MM.1S (cell line): ENCODE results near the gene BRME1.
"Not testable (repeated sequence)": the region's sequence is repeated elsewhere in the genome, so short reads cannot be mapped to it uniquely, and the experiment has no call there.

ENCODE experiments used
- DNase-seq: peaks from one replicate; pipeline ENCODE4 v3.0.0-alpha.2; 2015
- H2AFZ ChIP-seq: fragments of 300-600 bp; sonication (generic); 2 replicates; pipeline ENCODE4 v1.6.0; 2016; ENCODE audit warnings: antibody characterized with exemption, low read length
- H3F3A ChIP-seq: fragments of 300-600 bp; sonication (generic); 2 replicates; pipeline ENCODE4 v1.6.1; 2016; ENCODE audit warnings: mild to moderate bottlenecking, antibody characterized with exemption, low read length, moderate library complexity, mixed read lengths; ENCODE audit not compliant: insufficient read depth
- H3K27ac ChIP-seq: fragments of 300-600 bp; sonication (generic); 2 replicates; pipeline ENCODE4 v1.5.1; 2016; ENCODE audit warnings: mild to moderate bottlenecking, low read length
- H3K27me3 ChIP-seq: fragments of 300-600 bp; sonication (generic); replicated peaks from 2 replicates; pipeline ENCODE4 v1.6.0; 2016; ENCODE audit warnings: low read length; ENCODE audit not compliant: insufficient read depth
- H3K36me3 ChIP-seq: fragments of 300-600 bp; sonication (generic); replicated peaks from 2 replicates; pipeline ENCODE4 v1.6.1; 2016; ENCODE audit warnings: mild to moderate bottlenecking, low read length, mixed read lengths; ENCODE audit not compliant: insufficient read depth
- H3K4me1 ChIP-seq: fragments of 300-600 bp; sonication (generic); 2 replicates; pipeline ENCODE4 v1.6.1; 2016; ENCODE audit warnings: low read length, mixed read lengths
- H3K4me2 ChIP-seq: fragments of 300-600 bp; sonication (generic); 2 replicates; pipeline ENCODE4 v1.6.0; 2016; ENCODE audit warnings: low read depth, low read length
- H3K4me3 ChIP-seq: fragments of 300-600 bp; sonication (generic); 2 replicates; pipeline ENCODE4 v1.5.1; 2016; ENCODE audit warnings: low read length, mixed read lengths
- H3K79me2 ChIP-seq: fragments of 300-600 bp; sonication (generic); 2 replicates; pipeline ENCODE4 v1.6.1; 2016; ENCODE audit warnings: mixed run types, low read length, mixed read lengths
- H3K9ac ChIP-seq: fragments of 300-600 bp; sonication (generic); 2 replicates; pipeline ENCODE4 v1.6.1; 2016; ENCODE audit warnings: low read length, mixed read lengths
- H3K9me2 ChIP-seq: fragments of 300-600 bp; sonication (generic); replicated peaks from 2 replicates; pipeline ENCODE4 v1.6.1; 2016; ENCODE audit warnings: mild to moderate bottlenecking, low read length, mixed read lengths; ENCODE audit not compliant: insufficient read depth
- H3K9me3 ChIP-seq: fragments of 300-600 bp; sonication (generic); replicated peaks from 2 replicates; pipeline ENCODE4 v1.6.1; 2016; ENCODE audit warnings: mild to moderate bottlenecking, low read length, mixed read lengths; ENCODE audit not compliant: insufficient read depth
- H4K20me1 ChIP-seq: fragments of 300-600 bp; sonication (generic); 2 replicates; pipeline ENCODE4 v1.6.1; 2016; ENCODE audit warnings: mild to moderate bottlenecking, low read length, moderate library complexity, mixed read lengths; ENCODE audit not compliant: insufficient read depth
- EZH2 ChIP-seq: fragments of 300-600 bp; sonication (generic); optimal IDR thresholded peaks from 2 replicates; pipeline ENCODE3; 2017; ENCODE audit warnings: low read depth, mild to moderate bottlenecking, antibody characterized with exemption, low read length, mixed read lengths
- EZH2phosphoT487 ChIP-seq: fragments of 300-600 bp; sonication (generic); IDR thresholded peaks from 2 replicates; pipeline ENCODE4 v1.6.1; 2018; ENCODE audit warnings: antibody characterized with exemption, low read length
- TF ChIP-seq, protein P1 (sequence below): fragments of 300-600 bp; sonication (generic); IDR thresholded peaks from 2 replicates; pipeline ENCODE4 v1.5.1; 2016; ENCODE audit warnings: antibody characterized with exemption, low read length, mixed read lengths

The BRME1 gene

DNA sequence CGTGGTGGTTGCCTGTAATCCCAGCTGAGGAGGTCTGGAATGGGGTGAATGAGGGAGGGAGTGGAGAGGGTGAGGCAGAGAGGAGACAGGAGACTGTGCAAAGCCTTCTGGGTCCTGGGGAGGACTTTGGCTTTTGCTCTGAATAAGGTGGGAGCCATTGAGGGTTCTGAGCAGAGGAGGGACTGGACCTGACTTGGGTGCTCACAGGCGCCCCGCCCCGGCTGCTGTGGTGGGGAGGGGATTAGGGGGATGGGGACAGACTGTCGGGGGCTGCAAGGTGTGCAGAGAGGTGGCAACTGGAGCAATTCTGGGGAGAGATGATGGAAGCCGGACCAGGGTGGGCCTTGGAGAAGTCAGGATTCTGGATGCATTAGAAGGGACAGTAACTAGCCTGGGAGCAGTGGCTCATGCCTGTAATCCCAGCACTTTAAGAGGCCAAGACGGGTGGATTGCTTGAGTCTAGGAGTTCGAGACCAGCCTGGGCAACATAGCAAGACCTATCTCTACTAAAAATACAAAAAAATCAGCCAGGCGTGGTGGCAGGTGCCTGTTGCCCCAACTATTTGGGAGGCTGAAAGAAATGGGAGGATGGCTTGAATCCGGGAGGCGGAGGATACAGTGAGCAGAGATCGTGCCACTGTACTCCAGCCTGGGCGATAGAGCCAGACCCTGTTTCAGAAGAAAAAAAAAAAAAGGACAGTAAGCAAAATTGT, 45.1 kb downstream of the BRME1 start:
- Histone ChIP-seq H4K20me1 (no peaks in the 10 kb centered on the region), H3K9me3 (no peaks in the 10 kb centered on the region), H3F3A (no peaks in the 10 kb centered on the region), H3K79me2 (no peaks in the 10 kb centered on the region), H2AFZ (no peak overlapping the region), H3K27ac (no peak overlapping the region), H3K4me1 (peaks cover 5% of the 10 kb centered on the region; the same call in 1 of the 2 replicates), H3K9me2 (no peaks in the 10 kb centered on the region), H3K4me2 (no peak overlapping the region), H3K27me3 (peaks cover 23% of the 10 kb centered on the region), H3K9ac (no peak overlapping the region), H3K36me3 (no peaks in the 10 kb centered on the region), H3K4me3 (no peak overlapping the region)
- TF ChIP-seq EZH2 (no peak), EZH2phosphoT487 (no peak)
- TF ChIP-seq, protein P1, sequence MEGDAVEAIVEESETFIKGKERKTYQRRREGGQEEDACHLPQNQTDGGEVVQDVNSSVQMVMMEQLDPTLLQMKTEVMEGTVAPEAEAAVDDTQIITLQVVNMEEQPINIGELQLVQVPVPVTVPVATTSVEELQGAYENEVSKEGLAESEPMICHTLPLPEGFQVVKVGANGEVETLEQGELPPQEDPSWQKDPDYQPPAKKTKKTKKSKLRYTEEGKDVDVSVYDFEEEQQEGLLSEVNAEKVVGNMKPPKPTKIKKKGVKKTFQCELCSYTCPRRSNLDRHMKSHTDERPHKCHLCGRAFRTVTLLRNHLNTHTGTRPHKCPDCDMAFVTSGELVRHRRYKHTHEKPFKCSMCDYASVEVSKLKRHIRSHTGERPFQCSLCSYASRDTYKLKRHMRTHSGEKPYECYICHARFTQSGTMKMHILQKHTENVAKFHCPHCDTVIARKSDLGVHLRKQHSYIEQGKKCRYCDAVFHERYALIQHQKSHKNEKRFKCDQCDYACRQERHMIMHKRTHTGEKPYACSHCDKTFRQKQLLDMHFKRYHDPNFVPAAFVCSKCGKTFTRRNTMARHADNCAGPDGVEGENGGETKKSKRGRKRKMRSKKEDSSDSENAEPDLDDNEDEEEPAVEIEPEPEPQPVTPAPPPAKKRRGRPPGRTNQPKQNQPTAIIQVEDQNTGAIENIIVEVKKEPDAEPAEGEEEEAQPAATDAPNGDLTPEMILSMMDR = no peak
- DNase-seq = no peak

DNA sequence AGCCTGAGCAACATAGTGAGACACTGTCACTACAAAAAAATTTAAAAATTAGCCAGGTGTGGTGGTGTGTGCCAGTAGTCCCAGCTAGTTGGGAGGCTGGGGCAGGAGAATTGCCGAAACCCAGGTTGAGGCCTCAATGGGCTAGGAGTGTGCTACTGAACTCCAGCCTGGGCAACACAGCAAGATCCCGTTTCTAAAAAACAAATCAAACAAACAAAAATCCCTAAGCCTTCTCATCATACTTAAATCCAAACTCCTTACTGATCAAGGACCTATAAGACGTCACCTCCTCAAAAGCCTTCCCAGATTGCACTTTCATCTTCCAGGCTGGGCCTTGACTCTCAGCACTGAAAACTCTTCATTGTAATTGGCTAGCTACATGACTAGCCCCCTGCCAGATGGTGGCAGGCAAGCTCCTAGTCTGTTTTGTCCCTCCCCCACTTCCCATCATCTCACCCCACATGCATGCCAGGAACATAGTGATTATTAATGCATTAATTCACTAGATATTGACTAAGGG, 46.5 kb downstream of the BRME1 start:
- H2AFZ ChIP-seq = no peak overlapping the region
- no peak for TF ChIP-seq EZH2phosphoT487
- TF ChIP-seq, protein P1 = no peak
- no peak for TF ChIP-seq EZH2
- no peak for DNase-seq
- H3F3A ChIP-seq = no peaks in the 10 kb centered on the region
- H3K27ac ChIP-seq = no peak overlapping the region
- no peaks in the 10 kb centered on the region for H3K36me3 ChIP-seq
- H3K79me2 ChIP-seq = no peaks in the 10 kb centered on the region
- H4K20me1 ChIP-seq = no peaks in the 10 kb centered on the region
- H3K4me3 ChIP-seq = no peak overlapping the region
- H3K9me3 ChIP-seq = no peaks in the 10 kb centered on the region
- no peak overlapping the region for H3K9ac ChIP-seq
- H3K27me3 ChIP-seq = peaks cover 17% of the 10 kb centered on the region
- H3K9me2 ChIP-seq = no peaks in the 10 kb centered on the region
- H3K4me2 ChIP-seq = no peak overlapping the region
- peaks cover 5% of the 10 kb centered on the region; the same call in 1 of the 2 replicates for H3K4me1 ChIP-seq

DNA sequence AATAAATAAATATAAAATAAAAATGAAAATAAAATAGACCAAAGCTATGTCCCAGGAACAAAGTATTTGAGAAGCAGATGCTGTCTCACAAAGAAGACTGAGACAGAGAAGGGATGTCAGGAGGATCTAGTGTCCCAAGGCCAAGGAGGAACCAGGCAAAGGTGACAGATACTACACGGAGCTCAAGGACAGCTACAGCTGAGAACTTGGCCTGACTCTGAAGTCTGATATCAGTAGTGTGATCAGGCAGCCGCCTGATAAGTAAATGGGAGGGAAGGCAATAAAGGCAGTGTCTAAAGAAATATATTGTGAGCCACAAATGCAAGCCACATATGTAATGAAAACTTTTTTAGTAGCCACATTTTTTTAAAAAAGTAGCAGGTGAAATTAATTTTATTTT, 49.4 kb downstream of the BRME1 start:
- Histone ChIP-seq H2AFZ (no peak overlapping the region), H3K27me3 (0 out of 2 replicates have a peak, but pooled peaks cover 5% of the 10 kb centered on the region), H3K4me2 (no peak overlapping the region), H3K36me3 (no peaks in the 10 kb centered on the region), H3K79me2 (no peaks in the 10 kb centered on the region), H3K9me3 (no peaks in the 10 kb centered on the region), H3K9ac (no peak overlapping the region), H3K27ac (no peak overlapping the region), H3K9me2 (no peaks in the 10 kb centered on the region), H3K4me1 (peaks cover 1% of the 10 kb centered on the region; the same call in 1 of the 2 replicates), H3F3A (no peaks in the 10 kb centered on the region), H4K20me1 (no peaks in the 10 kb centered on the region), H3K4me3 (no peak overlapping the region)
- TF ChIP-seq EZH2 = no peak
- no peak for TF ChIP-seq EZH2phosphoT487
- TF ChIP-seq, protein P1 = no peak
- no peak for DNase-seq

DNA sequence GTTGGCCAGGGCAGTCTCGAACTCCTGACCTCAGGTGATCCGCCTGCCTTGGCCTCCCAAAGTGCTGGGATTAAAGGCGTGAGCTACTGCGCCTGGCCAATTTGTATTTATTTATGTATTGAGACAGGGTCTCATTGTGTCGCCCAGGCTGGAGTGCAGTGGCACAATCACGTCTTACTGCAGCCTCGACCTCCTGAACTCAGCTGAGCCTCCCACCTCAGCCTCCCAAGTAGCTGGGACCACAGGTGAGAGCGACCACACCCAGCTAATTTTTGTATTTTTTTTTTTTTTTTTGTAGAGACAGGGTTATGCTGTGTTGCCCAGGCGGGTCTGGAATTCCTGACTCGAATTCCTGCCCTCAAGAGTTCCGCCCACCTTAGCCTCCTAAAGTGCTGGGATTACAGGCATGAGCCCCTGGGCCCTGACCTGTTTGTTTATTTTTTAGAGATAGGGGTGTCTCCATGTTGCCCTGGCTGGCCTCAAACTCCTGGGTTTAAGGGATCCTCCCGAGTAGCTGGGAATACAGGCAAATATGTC, 53.7 kb downstream of the BRME1 start:
- H2AFZ ChIP-seq, H3K36me3 ChIP-seq, H3K4me1 ChIP-seq, H3K9ac ChIP-seq, DNase-seq, H3K4me3 ChIP-seq, H3K9me2 ChIP-seq, H3K79me2 ChIP-seq, H3K9me3 ChIP-seq, H3K27me3 ChIP-seq, H3K27ac ChIP-seq, H4K20me1 ChIP-seq, H3K4me2 ChIP-seq: not testable (repeated sequence)
- peaks cover 14% of the 10 kb centered on the region; the same call in 1 of the 2 replicates for H3F3A ChIP-seq

DNA sequence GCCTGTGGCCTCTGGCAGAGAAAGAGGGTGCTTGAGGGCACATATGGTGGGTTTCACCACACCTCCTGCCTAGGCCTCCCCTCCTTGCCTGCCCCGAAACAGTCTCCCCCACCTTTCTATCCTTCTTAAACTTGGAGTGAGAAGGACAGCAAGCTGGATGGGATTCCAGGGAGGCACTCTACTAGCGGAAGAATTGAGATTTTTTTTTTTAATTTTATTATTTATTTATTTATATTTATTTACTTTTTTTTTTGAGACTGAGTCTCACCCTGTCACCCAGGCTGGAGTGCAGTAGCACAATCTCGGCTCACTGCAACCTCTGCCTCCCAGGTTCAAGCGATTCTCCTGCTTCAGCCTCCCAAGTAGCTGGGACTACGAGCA, 54.2 kb downstream of the BRME1 start:
- H3K4me3 ChIP-seq, H2AFZ ChIP-seq, H4K20me1 ChIP-seq, H3K4me1 ChIP-seq, H3K9me3 ChIP-seq, H3K9me2 ChIP-seq, H3K4me2 ChIP-seq, H3K36me3 ChIP-seq, H3K79me2 ChIP-seq, DNase-seq, H3K27me3 ChIP-seq, H3K27ac ChIP-seq, H3K9ac ChIP-seq: not testable (repeated sequence)
- H3F3A ChIP-seq = peaks cover 19% of the 10 kb centered on the region
